Activated T-helper 1 cell treated with Interleukin-2 at 50 U/mL for 16 hours (primary cell): ENCODE results near the gene CLCF1.

Source experiments
- DNase-seq: peaks from one replicate; pipeline ENCODE4 v3.0.0-alpha.2; 2020; ENCODE audit warnings: low read depth

CLCF1 gene

DNA sequence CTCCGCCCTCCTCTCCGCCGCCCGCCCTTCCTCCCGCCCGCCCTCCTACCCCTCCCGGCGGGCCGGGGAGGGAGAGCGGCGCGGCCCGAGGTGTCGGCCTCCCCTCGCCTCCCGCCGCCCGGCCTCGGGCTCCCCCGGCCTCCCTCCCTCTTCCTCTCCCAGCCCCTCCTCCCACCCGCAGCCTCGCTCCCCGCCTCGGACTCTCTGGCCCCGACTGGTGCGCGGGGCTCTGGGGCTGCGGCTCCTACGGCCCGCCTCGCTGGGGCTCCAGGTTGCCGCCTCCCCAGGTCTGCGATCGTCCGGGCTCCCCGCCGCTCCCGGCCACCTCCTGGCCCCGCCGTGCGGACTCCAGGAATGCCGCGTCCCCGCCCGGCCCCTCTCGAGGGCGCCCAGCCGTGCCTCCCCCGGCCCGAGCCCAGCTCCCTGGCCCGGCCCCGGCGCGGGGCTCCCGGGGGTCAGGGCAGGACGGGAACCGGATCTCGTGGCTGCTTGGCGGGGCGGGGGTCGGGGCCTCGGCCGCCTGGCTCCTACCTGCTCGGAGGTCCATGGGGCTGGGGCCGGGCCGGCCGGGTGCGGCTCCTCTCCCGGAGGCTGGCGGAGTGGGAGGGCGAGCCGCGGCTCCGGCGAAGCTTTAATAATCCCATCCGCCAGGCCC lies at the start of gene CLCF1:
Gene CLCF1 (minus strand): TSS at position 606 of the 655 bp plus-strand sequence. CDS start 59 bp downstream, at position 547.
- no peak for DNase-seq

DNA sequence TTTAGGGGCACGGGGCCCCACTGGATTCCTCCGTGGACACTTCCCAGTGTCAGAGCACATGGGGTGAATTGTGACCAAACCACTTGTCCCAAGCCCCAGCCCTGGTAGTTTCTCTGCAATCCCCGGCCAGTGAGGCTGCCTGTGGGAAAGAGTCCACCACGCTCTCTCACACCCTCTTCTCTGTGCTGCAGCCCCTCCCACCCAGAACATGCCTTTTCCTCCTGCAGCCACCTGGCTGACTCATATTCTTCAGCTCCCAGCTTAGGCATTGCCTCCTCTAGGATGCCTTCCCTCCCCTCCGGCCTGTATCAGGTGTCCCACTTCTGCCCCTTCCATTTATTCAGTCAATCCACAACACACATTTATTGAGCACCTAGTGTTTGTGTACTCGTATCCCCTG lies 49.5 kb upstream of the CLCF1 start:
- no peak for DNase-seq

DNA sequence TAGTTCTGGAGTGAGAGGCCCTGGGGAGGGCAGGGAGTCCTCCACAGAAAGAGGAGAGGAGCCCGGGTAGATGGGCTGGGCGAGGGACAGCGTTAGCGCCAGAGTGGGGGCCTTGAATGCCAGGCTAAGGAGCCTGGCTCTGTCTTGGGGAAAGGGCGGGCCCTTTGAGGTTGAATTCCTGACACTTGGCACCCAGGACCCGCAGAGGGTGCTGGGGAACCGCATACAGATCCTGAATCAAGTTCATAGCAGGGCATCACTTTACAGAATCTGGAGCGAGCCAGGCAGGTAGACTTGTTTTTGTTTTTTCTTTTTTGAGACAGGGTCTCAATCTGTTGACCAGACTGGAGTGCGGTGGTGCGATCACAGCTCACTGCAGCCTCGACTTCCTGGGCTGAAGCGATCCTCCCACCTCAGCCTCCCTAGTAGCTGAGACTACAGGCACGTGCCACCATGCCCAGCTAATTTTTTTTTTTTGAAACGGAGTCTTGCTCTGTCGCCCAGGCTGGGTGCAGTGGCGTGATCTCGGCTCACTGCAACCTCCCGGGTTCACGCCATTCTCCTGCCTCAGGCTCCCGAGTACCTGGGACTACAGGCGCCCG lies 48.1 kb upstream of the CLCF1 start:
- DNase-seq = no peak

DNA sequence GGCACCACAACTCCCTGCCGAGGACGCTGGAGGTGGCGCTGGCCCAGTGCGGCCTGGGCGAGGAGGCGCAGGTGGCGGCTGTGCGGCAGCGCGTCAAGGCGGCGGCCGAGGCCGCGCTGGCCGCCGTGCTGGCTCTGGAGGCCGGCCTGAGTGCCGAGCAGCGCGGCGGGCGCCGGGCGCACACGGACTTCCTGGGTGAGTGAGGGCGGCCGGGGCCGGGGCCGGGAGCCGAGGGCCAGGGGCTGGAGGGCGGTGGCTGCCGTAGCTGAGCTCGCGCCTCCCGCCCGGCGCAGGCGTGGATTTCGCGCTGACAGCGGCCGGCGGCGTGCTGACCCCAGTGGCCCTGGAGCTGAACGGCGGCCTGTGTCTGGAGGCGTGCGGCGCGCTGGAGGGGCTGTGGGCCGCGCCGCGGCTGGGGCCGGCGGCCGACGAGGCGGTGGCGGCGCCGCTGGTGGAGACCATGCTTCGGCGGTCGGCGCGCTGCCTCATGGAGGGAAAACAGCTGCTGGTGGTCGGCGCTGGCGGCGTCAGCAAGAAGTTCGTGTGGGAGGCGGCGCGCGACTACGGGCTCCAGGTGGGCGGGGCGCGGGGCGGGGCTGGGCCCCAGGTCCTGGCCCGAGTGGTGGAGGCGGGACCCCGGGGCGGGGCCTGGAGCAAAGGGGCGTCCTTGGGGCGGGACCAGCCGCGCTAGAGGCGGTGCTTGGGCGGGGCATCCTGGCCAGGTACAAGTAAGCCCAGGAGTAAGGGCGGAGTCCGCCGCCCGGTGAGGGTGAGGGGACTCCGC lies 47.4 kb upstream of the CLCF1 start:
- DNase-seq = peak; percentile 99

DNA sequence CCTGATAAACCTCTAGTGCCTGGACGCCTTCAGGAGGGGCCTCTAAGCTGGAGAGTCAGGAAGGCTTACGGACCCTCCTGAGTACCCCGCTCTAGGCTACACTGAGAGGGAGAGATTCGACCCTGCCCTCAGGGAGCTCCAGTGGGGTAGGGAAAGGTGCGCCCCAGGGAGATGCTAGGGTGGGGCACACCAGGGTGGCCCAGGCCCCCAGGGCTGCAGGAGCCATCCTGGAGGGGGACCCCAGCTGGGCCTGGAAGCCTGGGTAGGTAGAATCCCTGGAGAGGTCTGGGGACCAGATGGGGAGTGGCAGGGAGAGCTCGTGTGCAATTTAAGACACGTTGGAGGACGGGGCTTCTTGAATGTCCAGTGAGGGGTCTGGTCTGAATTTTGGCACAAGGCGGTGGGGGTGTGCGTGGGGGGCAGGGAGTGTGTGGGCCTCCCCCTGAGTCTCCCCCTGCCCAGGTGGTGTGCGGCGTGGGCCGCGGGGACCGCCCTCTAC lies 46.8 kb upstream of the CLCF1 start:
- no peak for DNase-seq

DNA sequence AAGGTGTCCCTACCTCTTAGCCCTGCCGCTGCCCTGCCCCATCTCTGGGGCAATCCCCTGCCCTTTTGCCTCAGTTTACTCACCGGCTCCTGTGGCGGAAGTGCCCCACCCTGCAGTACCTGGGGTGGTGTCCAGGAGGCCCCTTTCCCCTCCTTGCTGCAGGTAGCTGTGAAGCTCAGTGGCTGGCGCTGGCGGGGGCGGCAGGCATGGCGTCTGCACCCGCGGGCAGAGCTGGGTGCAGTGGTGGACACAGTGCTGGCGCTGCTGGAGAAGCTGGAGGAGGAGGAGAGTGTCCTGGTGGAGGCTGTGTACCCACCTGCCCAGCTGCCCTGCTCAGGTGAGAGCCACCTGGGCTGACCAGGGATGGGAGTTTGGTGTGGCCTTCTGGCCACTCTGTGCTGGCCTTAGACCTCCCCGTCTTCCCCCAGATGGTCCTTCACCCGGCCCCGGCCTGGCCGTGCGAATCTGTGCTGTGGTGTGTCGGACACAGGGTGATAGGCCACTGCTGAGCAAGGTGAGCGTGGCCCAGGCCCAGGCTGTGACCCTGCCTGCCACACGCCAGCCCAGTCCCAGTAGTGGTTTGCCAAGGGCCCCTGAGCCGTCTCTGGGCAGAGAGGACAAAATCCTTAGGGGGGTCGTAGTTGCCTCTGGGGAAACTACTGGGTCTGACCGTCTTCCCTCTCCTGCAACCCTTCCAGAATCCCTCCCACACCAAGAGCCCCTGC lies 46.1 kb upstream of the CLCF1 start:
- DNase-seq = no peak

DNA sequence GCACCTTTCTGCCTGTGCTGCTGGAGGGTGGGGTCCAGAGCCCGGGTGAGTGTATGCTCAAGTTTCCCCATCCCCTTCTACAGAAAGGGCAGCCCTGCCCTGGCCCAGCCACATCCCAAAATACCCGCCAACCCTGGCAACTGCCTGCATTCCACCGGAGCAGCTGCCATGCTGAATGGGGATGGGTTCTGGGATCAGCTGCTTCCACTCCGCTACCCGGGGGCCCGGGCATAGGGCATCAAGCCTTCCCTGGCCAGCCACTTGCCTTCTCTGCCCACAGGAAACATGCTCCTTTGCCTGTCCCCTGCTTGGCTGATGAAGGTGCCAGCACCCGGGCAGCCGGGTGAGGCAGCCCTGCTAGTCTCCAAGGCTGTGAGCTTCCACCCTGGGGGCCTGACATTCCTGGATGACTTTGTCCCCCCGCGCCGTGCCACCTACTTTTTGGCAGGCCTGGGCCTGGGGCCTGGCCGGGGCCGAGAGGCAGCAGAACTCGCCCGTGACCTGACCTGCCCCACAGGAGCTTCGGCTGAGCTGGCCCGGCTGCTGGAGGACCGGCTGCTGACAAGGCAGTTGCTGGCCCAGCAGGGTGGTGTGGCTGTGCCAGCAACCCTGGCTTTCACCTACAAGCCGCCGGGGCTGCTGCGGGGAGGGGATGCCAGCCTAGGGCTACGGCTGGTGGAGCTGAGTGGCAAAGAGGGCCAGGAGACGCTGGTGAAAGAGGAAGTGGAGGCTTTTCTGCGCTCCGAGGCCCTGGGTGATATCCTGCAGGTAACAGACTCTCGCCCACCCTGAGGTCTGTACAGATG lies 45.3 kb upstream of the CLCF1 start:
- DNase-seq = no peak

DNA sequence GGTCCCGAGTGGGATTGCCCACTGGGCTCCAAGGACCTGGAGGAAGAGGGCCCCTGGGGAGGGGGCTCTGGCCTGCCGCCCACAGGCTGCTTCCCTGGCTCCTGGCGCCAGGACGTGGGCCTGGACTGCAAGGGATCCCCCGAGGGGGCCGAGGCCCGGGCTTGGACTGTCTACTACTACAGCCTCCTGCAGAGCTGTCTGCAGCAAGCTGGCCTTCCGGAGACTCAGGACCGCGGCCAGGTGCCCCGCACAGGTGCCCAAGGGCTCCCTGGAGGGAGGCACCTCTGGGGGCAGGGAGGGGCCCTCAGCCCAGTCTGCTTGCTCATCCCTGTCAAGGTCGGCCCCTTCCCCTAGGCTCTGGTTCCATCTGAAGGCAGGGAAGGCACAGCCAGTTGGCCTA lies 44.0 kb upstream of the CLCF1 start:
- no peak for DNase-seq

DNA sequence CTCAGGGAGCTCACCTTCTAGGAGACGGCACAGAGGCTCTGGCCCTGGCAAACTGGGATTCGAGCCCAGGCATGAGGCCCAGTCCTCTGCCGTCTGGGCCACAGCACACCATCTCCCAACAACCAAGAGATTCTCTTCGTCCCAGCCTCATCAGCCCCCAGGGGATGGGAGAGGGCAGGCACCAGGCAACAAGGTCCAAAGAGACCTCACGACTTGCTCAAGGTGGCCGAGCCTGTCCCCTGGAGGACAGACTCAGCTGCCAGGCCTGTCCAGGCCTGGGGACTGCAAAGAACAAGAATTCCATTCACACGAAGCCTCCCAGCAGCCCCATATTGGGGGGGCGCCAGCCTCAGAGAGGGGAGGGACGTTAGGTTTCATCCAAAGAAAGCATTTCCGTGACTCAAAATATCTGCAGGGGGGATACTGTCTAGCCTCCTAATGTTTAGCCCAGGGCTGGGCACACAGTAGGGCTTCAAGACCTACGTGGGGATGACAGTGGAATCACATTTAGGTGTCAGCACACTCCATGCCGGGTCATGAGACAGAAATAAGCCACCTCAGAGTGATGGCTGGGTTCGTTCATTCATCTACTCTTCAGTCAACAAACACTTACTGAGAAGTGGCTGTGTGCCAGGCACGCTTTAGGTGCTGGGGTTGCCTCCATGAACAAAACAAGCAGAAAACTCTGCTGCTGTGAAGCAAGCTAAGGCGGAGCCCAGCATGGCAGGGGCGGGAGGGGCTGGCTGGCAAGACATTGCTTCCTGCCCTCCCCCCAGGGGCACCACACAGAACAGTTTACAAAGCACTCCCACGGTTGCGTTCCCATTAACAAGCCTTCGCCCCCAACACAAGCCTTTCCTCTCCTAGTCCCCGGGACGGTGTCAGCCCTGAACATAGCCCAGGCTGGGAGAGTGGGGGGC lies 43.3 kb upstream of the CLCF1 start:
- peak; percentile 81 for DNase-seq

DNA sequence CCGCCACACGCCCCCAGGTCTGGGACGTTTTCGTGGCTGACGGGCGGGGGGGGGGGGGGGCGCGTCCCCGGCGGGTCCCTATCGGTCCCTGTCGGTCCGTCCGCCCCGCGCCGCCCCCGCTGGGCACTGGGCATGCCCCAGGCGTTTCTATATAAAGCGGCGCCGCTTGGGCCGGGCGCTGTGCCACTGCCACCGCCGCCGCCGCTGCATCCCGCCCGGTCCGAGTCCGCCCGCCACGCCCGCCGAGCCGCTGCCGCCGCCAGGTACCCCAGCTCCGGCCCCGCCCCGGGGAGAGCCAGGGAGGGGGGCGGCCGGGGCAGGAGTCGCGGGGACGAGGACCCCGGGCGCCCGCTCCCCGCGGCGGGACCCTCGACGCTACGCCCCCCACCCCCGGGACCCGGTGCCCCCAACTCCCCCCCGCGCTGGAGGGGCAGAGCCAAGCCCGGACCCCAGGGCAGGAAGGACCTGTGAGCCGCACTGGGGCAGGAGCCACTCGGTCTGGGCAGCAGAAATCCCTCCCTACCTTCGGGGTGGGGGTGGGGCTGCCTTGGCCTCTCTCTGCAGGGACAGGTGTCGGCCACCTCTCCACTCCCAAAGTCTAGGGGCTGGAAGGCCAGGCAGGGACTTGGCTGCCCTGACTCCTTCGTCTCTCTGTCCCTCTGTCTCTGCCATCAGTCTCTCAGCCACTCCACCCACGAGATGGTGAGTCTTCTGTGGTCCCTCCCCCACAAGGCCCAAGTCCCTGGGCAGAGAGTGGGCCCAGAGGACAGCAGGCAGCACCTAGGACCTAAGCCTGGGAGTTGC lies 42.3 kb upstream of the CLCF1 start, which contains the start of gene CARNS1:
Gene CARNS1 (plus strand): TSS at position 178 of the 804 bp plus-strand sequence. CDS start 522 bp downstream, at position 700.
- no peak for DNase-seq

DNA sequence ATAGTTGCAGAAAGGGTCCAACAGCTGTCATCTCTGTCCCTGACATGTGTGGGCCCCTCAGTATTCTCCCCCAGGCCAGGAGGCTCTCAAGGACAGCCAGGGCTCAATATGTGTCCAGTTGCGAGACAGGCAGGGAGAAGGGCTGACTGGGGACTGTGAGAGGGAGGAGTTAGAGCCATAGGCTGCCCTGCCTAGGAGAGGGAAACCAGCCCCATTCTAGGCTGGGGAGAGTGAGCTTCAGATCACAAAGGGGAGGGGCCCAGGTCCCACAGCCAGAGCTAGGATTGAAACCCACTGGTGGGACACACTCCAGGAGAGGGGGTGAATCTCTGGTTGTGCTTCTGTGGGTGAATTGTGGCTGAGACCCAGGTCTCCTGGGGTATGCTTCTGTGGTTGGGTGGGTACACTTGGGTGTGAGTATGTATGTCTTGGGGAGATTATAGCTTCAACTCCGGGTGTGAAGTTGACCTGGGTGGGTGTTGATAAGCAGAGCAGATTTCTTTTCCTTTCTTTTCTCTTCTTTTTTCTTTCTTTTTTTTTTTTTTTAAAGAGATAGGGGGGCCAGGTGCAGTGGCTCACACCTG lies 40.0 kb upstream of the CLCF1 start:
- DNase-seq = no peak

DNA sequence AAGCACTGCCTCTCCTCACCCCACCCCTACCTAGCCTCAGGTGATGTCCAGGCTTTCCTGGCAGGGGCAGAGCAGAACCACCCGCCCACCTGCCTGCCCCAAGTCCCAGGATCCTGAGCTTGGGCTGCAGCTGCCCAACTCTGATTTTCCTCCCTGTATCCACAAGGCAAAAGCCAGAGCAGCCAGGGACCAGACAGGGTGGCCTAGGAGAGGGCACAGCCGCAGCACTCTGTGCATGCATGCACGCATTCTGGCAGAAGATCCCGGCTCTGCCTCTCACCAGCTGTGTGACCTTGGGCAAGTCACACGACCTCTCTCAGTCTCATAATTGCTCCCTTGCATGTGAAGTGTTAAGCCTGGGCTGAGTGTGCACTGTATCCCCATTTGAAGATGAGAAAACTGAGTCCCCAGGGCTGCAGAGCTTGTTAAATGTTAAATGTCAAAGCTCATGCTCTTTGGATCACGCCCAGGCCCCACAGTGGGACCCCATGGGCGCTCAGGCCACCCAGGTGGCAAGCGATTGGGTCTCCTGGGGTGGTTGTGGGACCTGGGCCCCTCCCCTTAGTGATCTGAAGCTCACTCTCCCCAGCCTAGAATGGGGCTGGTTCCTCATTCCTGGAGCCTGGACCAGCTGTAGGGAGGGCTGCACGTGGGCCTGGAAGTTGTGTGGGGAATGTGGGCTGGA lies 39.2 kb upstream of the CLCF1 start:
- no peak for DNase-seq

DNA sequence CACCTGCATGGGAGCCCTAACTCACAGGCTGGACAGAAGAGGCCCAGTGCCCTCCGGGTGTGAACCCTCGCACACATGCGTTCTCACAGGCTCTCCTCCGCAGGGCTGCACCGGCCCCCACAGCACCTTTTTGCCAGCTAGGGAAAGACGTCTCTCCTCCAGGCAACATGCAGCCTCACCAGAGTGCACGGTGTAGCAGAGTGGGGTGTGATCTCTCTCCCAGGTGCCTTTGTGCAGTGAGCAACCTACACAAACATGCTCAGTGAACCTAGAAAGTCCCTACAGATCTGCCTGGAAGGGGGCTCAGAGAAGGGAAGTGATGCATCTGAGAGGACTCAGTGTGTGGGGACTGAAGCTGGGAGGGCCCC lies 38.4 kb upstream of the CLCF1 start:
- no peak for DNase-seq

DNA sequence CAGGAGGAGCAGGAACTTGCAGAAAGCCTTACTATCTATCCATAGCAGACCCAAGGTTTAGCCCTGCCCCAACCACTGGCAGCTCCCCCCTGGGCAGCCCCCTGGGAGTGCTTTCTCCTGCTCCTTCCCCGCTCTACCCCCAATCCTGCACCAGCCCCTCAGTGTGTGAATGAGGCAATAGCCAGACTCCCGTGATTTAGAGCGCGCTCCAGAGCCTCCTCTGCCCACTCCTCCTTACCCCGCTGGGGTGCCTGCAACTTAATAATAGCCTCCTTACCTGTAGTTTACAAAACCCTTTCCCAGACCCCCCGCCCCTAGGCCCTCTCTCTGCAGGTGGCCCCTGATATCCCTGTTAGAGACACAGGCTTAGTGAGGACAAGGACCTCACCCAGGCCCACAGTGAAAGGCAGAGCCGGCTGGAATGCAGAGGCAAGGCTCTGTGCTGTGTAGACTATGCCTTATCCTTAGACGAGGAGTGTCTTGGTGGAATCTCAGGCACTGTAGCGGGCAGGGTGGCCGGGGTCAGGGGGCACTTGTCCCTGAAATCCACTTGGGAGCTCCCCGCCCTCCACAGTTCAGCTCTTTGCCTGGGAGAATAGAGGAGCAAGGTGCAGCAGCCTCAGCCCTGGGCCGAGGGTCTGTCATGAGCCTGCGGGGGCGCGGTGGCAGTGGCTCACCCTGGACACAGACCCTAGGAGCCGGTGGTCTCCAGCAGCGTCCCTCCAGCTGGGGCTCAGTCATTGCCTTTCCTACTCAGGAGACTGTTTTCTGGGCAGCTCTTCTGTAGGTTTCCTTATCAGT lies 37.8 kb upstream of the CLCF1 start:
- no peak for DNase-seq

DNA sequence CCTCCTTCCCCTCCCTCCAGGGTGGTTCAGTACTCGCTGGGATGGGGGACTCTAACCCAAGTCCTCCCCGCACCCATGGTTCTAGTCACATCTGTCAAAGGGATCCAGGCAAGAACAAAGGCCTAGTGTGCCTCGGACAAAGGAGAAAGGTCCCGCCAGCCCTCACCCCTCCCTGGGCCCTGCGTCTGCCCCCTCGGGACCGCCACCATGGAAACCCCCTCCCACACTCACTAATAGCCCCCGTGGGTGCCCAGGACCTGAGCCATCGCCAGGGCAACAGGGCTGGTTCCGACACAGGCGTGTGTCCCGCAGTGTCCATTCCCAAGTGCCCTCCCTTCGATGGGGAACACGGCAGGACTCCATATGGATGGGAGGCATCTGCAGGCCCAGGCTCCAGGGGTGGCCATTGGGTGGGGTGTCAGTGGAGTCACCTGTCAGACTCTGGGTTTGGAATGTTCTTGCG lies 37.0 kb upstream of the CLCF1 start:
- no peak for DNase-seq

DNA sequence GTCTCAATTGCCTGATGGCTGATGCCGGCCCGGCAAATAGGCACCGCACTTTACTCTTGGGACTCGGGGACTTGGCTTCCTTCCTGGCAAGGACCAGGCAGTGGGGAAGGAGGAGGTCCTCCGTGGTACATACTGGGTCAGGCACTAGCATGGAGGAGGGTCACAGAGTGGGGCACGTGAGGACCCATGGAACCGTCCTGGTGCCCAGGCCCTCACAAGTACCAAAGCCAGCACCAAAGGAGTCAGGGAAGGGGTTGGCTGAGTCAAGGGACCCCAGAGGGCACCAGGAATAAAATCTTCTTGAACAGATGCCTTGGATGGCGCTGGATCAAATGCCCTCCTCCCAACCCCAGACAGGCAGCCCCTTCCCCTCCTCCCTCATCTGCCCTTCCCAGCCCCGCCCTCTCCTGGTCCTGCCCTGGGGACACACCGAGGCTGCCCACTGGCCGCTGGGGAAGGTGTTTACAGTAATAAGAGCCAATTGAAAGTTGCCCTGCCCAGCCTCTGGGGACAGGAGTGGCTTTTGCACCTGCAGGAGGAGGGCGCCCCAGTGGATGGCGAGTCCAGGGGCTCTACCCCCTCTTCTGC lies 36.5 kb upstream of the CLCF1 start:
- no peak for DNase-seq

DNA sequence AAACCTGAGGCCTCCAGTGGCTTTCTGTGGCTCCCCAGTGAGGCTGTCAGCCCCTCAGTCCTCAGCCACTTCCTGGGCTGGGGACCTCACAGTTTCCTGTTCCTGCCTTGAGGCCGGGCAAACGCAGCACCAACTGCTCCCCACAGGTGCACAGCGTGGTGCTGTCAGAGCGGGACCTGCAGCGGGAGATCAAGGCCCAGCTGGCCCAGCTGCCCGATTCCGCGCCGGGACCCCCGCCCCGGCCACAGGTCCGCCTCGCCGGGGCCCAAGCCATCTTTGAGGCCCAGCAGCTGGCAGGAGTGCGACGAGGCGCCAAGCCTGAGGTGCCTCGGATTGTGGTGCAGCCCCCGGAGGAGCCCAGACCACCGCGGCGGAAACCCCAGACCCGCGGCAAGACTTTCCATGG lies 35.9 kb upstream of the CLCF1 start:
- DNase-seq = peak; percentile 70
